HG03432 (cell line): ENCODE results near the gene SLC8A2.

Source experiments
- ATAC-seq: cut with Tn5 transposase; IDR thresholded peaks from one replicate; pipeline ENCODE4 v1.9.1; 2021; ENCODE audit warnings: mild to moderate bottlenecking, moderate library complexity; ENCODE audit not compliant: unreplicated experiment

The SLC8A2 gene

DNA sequence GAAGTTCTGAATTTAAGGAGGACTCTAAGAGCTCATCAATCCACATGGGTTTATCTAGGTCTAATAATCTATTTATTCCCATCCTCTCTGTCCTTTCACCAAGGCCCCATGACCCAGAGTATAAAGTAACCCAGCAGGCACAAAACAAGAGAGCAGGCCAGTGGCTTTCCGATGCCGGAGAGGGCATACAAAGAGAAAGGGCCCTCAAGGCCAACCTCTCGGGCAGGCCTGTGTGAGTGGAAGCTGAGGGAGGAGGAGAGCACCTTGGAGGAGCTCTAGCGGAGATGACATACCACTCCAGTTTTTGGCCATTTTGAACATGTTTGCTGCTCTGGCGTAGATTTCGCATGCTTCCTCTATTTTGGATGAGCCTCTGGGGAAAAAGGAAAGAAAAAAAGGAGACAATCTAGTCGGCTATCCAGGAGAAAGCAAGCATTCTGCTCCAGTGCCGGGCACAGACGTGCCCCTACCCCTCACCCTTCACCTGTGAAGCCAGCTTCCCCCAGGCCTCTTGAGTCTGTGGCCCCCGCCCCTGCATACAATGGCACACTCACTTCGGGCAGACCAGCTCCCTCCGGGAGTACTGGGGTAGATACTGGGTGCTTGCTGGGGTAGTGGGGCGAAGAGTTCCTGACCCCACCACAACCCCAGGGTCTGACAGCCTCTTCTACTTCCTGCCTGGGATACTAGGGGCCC, 31.6 kb upstream of the SLC8A2 start:
- ATAC-seq = no peak

DNA sequence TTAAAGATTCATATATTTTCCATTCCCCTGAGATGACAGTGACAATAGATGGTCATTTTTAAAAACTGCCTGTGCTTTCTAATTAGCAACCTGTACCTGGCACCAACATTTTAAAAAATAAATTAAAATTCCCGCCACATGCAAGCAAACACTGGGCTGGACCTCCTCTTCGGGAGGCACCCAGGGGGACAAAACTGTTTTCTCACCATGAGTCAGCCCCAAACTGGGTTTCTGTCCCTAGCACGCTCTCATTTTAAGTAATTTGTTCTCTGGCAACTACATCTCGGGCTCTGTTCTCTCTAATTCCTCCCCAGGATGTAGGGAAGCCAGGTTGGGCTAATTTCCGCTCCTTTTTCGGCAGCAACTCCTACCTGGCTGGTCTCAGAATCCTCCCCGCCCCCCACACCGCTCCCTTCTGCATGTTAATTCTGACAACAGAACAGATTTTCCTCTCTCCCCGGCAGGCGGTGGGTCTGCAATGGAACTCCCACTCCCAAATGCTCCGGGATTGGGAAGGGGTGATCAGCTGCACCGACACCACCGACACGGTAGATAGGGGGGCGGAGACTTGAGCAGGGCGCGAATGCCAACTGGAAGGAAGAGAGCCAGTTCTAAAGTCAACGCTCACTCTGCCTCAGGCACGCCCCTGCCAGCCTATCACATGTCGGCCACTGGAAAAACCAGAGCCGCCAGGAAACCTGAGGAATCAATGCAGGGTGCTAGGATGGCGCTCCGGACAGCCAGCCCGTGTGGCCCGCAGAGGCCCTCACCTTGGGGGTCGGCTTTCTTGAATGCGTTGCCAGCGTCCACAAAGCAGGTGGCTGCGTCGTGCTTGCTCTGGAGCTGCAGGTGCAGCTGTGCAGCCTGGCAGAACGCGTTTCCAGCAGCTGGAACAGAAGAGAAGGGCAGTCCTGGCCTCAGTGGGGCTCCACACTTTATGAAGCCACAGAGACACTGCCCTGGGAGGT, 28.5 kb upstream of the SLC8A2 start:
- ATAC-seq = no peak

DNA sequence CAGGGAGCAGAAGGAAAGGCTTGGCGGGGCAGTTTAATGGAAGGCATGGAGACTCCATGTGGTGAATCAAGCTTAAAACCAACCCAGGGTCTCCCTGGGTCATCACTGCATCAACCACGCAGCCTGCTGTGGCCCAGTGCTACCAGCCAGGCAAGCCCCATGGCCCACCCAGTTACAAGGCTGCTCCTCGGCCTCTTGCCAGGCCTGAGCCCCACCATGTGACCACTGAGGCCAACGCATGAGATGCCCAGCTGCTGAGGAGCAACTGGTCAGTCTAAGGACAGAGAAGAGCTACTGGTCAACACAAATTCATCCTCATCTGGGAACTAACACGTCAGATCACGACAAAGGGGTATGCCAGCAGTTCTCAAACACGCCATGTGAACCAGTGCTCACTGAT, 27.7 kb upstream of the SLC8A2 start:
- ATAC-seq = no peak

DNA sequence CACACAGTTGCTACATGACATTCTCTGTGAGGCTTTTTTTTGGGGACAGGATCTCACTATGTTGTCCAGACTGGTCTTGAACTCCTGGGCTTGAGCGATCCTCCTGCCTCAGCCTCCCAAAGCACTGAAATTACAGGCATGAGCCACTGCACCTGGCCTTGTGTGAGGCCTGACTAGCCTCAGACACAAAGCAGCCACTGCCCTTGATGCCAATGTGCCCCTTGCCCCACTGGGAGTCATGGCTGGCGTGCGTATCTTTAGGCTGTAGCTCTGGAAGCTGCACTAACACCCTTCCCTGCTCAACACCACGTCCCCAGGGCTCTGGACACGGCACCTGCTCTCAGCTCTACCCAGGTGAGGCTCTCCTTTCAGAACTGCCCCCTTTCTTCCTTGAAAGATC, 26.9 kb upstream of the SLC8A2 start:
- ATAC-seq = no peak

DNA sequence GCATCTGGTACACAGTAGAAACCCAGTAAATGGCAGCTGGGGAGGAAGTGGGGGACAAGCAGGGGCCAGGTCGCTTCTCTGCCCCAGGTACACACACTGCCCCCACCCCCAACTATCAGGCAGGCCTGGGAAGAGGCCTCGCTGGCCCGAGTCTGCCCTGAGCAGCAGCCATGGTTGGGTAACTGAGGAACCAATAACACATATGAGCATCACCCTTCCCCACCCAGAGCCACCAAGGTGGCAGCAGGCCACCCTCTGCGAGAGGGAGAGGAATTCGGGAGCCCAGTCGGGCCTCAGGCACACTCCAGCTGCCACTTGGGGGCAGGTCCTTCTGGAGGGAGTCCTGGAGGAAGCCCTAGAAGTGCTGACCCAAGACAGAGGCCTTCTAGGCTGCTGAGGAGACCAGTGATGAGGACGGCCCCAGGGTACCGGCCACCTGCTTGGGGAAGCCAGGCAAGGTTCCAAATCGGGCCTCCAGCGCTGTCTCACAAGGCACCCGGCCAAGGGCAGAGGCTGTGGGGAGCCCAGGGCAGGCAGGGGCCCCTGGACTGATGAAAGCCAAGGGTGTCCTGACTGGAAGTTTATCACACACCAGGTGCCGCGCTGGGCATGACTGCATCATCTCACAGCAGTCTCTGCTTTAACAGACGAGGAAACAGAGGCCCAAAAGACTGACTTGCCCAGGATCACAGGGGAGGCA, 26.3 kb upstream of the SLC8A2 start:
- ATAC-seq = no peak

DNA sequence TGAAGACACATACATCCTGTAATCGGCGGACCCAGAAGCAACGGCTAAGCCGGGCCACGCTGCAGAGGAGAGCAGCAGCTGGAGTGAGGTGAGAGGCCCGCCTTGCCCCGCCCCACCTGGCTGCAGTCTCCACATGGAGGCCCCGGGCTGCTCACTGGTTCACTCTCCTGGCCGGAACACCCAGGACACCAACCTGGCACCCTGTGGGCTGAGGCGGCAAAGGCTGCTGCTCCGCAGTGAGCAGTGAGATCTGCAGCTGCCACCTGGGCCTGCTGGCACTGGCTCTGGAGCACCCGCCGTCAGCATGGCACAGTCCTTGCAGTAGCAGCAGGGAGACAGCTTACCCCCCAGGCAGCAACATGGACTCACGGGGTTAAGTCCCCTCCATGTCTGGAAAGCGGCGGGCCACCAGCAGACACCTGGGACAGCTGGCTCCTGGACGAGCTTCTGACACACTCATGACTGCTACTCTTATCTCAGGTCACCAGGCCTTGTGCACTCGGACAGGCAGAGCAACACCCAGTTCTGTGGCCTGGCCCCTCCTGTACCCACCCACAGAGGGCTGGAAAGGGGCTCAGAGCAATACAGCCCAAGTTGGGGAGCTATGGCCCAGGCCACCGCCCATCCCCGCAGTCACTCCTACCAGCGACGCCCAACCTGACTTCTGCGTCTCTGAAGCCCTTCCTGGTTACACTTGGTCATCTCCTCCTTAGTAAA, 25.5 kb upstream of the SLC8A2 start:
- no peak for ATAC-seq

DNA sequence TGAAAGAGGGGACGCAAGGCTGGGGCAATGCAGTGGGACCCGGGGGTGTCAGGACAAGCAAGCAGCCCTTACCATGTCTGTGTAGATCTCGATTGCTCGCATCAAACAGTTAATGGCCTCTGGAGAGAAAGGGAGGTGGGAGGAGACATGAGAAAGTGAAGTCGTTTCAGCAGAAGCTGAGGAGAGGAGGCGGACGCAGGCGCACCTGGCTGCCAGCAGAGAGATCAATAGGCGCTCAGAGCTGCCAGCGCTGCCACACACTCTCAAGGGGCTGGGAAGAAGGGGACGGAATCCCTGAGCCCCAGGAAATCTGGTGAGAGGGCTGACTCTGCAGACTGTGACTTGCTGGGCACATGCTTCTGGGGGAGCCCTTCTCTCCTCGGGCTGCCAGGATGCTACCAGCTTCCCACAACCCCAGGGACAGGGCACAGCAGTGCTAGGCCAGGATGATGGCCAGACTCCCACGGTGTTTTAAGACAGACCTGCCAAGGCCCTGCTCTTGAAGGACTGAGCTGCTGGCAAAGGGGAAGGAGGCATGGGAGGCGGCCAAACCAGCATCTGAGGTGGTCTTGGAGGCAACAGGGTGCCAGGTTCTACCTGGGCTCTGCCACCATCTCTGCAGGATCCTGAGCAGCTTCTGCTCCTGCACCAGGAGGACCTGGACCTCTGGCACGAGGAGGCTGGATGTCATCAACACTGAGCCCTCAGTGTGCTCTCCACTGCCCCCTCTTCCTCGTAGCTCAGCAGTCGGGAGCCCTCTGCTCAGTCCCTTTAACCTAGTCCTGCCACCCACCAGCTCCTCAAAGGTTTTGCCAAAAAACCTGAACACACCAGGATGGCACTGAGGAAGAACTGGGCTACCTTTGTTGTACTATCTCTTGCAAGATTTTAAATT, 24.0 kb upstream of the SLC8A2 start:
- no peak for ATAC-seq

DNA sequence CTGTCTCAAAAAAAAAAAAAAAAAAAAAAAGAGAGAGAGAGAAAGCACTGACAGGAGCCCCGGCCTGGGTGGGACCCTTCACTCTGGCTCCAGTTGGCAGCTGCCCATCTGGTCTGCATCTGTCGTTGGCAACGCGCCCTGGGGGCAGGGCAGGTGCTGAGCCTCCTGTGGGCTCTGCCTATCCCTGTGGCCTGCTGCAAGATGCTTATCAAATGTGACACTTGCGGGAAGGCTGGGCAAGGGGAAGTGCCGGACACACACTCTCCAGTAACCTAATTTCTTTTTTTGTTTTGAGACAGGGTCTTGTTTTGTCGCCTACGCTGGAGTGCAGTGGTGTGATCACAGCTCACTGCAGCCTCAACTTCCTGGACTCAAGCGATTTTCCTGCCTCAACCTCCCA, 23.0 kb upstream of the SLC8A2 start:
- no peak for ATAC-seq

DNA sequence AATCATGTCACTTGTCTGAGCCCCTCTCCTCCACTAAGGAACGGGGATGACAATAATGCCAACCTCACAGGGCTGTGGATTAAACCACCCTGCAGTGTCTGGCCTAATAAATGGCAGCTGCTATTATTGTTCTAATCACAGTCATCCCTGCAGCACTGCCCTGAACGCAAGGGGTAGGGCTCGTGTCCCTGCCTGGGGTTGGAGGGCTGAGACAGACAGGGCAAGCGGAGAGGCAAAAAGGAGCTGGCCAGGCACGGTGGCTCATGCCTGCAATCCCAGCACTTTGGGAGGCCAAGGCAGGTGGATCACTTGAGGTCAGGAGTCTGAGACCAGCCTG, 22.5 kb upstream of the SLC8A2 start:
- ATAC-seq = no peak

DNA sequence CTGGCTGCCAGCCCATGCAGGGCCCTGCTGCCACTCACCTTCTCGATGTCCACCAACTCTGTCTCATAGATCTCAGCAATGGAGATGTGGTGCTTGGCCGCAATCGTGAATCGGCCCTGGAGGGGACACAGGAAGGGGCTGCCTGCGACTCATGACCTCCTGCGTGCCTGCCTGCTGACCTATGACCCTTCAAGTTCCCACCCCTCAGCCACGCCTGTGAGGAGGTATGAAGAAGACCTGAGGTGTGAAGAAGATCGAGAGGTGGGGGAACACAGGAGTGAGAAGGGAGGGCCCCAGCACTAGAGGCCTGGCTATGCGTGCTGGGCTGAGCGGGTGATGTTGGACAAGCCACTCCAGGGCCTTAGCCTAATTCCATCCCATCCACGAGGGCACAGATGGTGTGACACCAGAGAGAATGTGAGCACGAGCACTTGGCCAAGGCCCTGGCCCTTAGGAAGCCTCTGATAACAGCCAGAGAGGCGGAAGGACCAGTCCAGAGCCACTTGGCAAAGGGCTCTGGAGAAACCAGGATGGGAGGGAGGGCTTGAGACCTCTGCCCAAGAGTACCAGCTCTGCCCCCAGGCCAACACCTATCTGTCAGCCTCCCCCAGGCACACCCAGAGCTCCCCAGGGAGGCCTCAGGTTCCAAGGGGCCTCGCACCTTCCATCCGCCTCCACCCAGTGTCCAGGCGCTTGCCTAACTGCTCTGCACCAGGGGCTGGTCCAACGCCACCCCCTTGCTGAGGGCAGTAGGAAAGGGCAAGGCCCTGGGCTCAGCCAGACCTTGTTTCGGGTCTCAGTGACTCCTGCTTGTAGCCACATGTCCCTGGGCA, 21.9 kb upstream of the SLC8A2 start:
- no peak for ATAC-seq

DNA sequence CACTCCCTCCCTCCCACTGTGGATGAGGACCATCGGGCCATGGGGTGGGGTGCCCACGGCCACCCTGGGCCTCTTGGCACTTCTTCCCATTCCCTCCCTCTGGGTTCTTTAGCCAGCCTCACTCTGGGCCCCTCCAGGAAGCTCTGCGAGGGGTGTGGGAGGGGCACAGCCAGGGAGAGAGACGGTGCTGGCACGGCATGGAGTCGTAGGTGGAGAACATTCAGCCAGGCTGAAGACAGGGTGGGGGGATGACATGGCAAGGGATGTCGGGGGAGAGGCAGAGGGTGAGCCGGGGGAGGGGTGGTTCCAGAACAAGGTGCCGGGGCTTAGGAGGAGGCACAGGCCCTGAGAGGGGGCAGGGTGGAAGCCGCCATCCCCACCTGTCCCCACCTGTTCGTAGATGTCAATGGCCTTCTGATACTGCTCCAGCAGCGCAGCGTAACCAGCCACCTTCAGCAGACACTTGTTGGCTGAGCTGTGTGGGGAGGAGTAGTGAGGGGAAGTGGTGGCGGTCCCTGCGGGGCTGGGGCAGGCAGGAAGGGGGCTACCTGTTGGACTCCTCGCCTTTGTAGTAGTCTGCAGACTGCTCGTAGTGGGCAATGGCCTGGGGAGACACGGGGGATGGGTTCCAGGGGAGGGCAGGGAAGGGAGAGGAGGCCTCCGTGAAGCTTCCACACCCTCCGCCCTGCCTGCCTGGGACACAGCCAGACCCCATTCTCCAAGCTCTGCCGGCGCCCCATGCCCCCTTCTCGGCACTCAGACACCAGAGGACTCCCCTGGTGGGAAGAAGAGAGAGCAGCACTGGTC, 21.1 kb upstream of the SLC8A2 start:
- no peak for ATAC-seq

DNA sequence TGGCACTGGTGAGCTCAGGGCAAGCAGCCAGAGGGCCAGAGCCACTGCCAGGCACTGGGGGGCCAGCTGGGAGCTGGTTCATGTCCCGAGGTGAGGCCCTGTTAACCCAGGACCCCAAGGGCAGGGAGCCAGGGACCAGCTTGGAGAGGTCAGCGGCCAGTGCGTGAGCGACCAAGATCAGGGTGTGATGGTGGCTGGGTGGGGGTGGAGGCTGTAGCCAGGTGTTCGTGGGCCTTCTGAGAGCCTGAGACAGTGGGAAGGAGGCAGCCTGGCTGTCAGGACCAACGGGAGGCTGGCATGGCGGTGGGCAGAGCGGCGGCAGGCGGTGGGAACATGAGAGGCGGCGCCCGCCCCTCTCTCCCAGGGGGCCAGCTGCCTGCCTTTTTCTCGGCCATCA, 20.4 kb upstream of the SLC8A2 start:
- ATAC-seq = no peak

DNA sequence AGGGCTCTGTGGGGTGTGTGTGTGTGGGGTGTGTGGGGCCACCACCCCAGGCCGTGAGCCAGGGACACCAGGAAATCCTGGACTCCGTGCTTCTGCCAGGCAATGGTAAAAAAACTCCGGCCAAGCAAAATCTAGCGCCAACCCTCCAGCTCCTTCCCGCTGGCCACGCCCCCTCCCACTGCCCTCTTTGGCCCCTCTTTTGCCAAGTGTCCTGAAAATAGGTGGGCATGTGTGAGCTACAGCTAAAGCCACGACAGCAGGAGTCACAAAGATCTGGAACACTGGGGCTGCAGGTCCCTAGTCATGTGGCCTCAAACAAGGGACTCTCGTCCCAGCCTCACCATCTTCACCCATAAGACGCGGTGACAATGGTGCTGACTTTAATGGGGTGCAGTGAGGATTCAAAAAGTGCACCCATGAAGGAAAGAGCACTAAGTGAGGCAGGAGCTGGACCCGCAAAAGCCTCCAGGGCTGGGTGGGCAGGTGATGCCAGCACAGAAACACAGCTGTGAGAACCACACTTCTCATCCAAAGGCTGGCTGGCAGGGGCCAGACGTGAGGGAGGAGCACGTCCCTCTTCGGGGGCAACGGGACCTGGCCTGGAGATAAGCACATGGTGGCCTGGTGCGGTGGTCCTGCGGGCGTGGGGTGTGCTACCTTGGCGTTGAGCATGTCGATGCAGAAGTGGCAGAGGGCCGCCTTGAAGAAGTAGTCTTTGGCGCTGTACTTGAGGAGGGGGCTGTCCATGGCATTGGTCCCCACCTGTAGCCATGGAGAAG, 19.9 kb upstream of the SLC8A2 start:
- no peak for ATAC-seq

DNA sequence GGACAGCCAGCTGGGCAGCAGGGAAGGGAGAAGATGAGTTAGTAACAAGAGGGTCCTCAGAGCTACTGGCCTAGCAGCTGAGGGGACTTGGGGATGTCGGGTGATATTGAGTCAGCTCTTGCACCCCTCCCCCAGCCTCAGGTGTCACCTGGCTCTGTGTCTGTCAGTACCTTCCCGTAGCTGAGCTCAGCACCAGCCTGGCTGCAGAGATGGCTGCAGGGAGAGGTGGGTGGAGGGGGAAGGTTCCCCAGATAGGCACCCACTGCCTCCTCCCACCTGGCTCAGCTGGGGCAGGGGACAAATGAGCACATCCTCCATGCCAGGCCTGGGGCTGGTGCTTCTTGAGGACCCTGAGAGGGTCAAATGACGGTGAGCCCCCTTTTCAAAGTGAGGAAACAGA, 19.2 kb upstream of the SLC8A2 start:
- ATAC-seq = no peak

DNA sequence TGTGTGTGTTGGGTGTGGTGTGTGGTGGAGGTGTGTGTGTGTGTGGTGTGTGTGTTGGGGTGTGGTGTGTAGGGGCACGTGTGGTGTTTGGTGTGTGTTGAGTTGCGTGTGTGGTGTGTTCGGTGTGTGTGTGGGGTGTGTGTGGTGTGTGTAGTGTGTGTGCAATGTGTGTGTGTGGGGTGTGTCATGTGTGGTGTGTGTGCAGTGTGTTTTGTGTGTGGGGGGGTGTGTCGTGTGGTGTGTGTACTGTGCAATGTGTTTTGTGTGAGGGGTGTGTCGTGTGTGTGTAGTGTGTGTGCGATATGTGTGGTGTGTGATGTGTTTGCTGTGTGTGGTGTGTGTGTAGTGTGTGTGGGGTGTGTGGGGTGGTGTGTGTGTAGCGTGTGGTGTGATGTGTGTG, 18.3 kb upstream of the SLC8A2 start:
- ATAC-seq = no peak

DNA sequence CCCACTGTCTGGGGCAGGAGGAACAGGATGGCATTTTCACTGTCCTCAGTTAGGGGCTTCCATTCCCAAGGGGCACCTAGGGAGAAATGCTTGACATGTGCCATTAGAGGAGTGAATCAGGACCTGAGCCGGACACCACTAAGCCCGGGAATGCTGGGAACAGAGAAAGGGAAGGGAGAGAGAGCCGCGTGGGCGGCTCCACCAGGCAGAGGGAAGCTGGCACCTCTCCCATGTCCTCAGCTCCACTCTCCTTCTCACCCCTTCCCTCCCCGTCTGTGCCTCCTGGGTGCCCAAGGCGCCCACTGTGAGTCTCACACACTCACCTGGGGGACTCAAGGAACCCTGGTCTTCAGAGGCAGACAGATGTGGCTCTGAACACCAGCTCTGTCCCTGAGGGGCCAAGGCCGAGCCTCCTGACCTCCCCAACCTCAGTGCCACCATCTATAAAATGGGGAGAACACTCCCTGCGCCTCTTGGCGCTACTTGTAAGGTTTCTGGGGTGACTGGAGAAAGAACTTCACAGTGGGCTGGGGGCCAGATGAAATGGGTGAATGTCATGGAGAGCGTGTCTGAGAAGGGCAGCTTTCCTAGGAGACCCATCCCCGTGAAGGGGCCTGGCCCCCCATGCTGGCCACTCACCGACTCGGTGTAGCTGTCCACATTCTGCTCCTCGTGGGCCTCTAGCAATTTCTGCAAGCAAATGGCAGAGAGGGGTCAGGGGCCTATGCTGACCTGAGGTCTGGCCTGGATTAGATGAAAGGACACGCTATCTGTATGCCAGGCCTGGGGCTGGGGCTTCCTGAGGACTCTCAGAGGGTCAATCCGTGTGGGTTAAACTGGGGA, 17.6 kb upstream of the SLC8A2 start:
- ATAC-seq = no peak
